Spleen (tissue), 11 donors: ENCODE data around the gene CDC42BPA. TPM values are rescaled to one million over a fixed set of nuclear protein-coding genes. Genes with fewer than 3 reads are reported as not detected.

Experiments
- DNase-seq: peaks from one replicate; pipeline ENCODE4 v3.0.0-alpha.2; 2020
- H3K27ac ChIP-seq, 8 donors: fragments of 200-600 bp; sonication (generic) in 7 of 8; 1 replicate in 4 of 8; 2 replicates in 4 of 8; pipeline versions ENCODE4 v1.5.0 to v1.8.0; 2016 to 2021; ENCODE audit warnings: inconsistent platforms in 4 of 8, mild to moderate bottlenecking in 4 of 8, moderate library complexity in 1 of 8
- H3K27me3 ChIP-seq, 7 donors: fragments of 200-600 bp; sonication (generic) in 6 of 7; replicated peaks in 1 of 7; 1 replicate in 4 of 7; 2 replicates in 3 of 7; pipeline versions ENCODE4 v1.5.0 to v1.8.0; 2016 to 2021; ENCODE audit warnings: inconsistent platforms in 3 of 7, mild to moderate bottlenecking in 1 of 7
- H3K36me3 ChIP-seq, 6 donors: fragments of 200-600 bp; sonication (generic) in 5 of 6; 1 replicate in 4 of 6; 2 replicates in 2 of 6; pipeline versions ENCODE4 v1.5.0 to v1.8.0; 2016 to 2021; ENCODE audit warnings: inconsistent platforms in 2 of 6
- H3K4me1 ChIP-seq, 6 donors: fragments of 200-600 bp; sonication (generic) in 5 of 6; 1 replicate in 3 of 6; 2 replicates in 3 of 6; pipeline versions ENCODE4 v1.5.0 to v1.8.0; 2016 to 2021; ENCODE audit warnings: inconsistent platforms in 3 of 6
- H3K4me3 ChIP-seq, 8 donors: fragments of 200-600 bp; sonication (generic) in 7 of 8; 1 replicate in 4 of 8; 2 replicates in 4 of 8; pipeline versions ENCODE4 v1.5.0 to v1.8.0; 2016 to 2021; ENCODE audit warnings: inconsistent platforms in 4 of 8, mild to moderate bottlenecking in 4 of 8, moderate library complexity in 2 of 8
- H3K9me3 ChIP-seq, 8 donors: fragments of 200-600 bp; sonication (generic) in 7 of 8; 1 replicate in 4 of 8; 2 replicates in 4 of 8; pipeline versions ENCODE4 v1.5.0 to v1.8.0; 2016 to 2021; ENCODE audit warnings: inconsistent platforms in 4 of 8
- CTCF ChIP-seq, 11 experiments: fragments of 200-600 bp in 7 of 11; fragments of 450-650 bp in 4 of 11; sonication (generic) in 4 of 11; IDR thresholded peaks in 8 of 11; conservative IDR thresholded peaks in 3 of 11; 1 replicate in 7 of 11; 2 replicates in 4 of 11; pipeline versions ENCODE4 v1.4.0 to v1.8.0; 2016 to 2021; ENCODE audit warnings: antibody characterized with exemption in 11 of 11, inconsistent platforms in 4 of 11, mild to moderate bottlenecking in 1 of 11
- POLR2A ChIP-seq, 3 donors: fragments of 450-650 bp; IDR thresholded peaks; one replicate each; pipeline ENCODE4 v1.5.1; 2017; ENCODE audit warnings: antibody characterized with exemption in 3 of 3, mild to moderate bottlenecking in 1 of 3
- POLR2AphosphoS5 ChIP-seq, 3 donors: sonication (generic); formaldehyde crosslinking; IDR thresholded peaks; one replicate each; pipeline ENCODE4 v1.5.1; 2017; ENCODE audit warnings: antibody characterized with exemption in 3 of 3
- WGBS, 5 donors: extraction: QIAGEN DNeasy Blood & Tissue Kit in 3 of 5; methylation state at CpG; one replicate each; pipeline versions ENCODE4 v1.1.5 to v1.1.7; 2013 to 2018; 5-methylcytosine and 5-hydroxymethylcytosine counted together
- intact Hi-C: fragments of 100-400 bp; cut with DNase I; formaldehyde crosslinking; loops from one replicate; pipeline ENCODE4 v1.15.0; 2023; ENCODE audit warnings: low total_unique reads
- polyA plus RNA-seq, 3 donors: library from polyadenylated mRNA; stranded (reverse); fragments of 200-250 nt; gene quantifications; one replicate each; pipeline ENCODE4 v1.2.1, GENCODE V29; 2013
- total RNA-seq, 7 donors: library from RNA; depleted of rRNA in 3 of 7; stranded (reverse); fragments of >200 nt in 3 of 7; fragmentation: NEBNext Ultra II Directional in 4 of 7; extraction: Animal tissue kit (Norgen Biotek cat#: 25700) in 4 of 7; gene quantifications; one replicate each; pipeline versions ENCODE4 v1.1.0 to v1.2.1, GENCODE V29; 2016 to 2021
- donor health status: healthy with polysubstance abuse.
- donor health status: DM: no; HTN: no; CAD: no; lungs with moderate emphysema.
- donor health status: DM: no; HTN: no; CAD: no.
- donor health status: Bipolar disorder and iron deficiency.
- donor health status: healthy.
- donor health status: DM: no; HTN: no; CAD: no.
- donor health status: DM: yes; HTN: yes; CAD: no.

CDC42BPA gene
- total and polyA plus RNA-seq, 10 donors: 1.1 to 36.4 (median 27.6) TPM

DNA sequence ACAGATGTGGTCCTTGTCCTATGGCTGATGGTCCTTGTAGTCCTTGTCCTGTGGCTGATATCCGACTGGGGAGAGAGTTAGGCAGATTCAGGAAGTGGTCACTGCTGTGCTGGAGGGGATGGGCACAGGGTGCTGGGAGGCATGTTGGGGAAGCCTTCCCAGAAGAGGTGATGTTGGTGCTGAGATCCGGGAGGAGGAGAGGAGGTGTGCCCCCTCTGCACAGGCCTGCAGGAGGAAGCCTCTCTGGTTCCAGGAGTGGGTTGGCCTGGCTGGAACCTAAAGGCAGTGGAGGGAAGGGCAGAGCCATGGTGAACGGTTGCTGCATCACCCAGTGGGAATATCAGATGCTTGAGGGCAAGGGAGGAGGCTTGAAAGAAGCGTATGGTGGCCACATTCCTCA, 363.5 kb downstream of the CDC42BPA start:
- WGBS, 5 donors: 74 to 92% (median 83%) methylated on average over 4 of the region's 4 CpGs
- Histone ChIP-seq H3K27ac (no peak overlapping the region), H3K27me3 (no peaks in the 10 kb centered on the region), H3K4me1 (peaks cover 0 to 53% (median 2%) of the 10 kb centered on the region in 6 donors), H3K36me3 (peaks cover 0 to 18% (median under 1%) of the 10 kb centered on the region in 6 donors), H3K4me3 (no peak overlapping the region), H3K9me3 (no peaks in the 10 kb centered on the region)
- DNase-seq: no peak
- TF ChIP-seq POLR2AphosphoS5 (IDR thresholded peaks at IDR 0.05): no peak
- TF ChIP-seq POLR2A (IDR thresholded peaks at IDR 0.05): no peak
- TF ChIP-seq CTCF (IDR thresholded peaks at IDR 0.05 in 8 of 11, conservative IDR thresholded peaks at IDR 0.05 in 3 of 11): no peak
- intact Hi-C loops: no loop called here

DNA sequence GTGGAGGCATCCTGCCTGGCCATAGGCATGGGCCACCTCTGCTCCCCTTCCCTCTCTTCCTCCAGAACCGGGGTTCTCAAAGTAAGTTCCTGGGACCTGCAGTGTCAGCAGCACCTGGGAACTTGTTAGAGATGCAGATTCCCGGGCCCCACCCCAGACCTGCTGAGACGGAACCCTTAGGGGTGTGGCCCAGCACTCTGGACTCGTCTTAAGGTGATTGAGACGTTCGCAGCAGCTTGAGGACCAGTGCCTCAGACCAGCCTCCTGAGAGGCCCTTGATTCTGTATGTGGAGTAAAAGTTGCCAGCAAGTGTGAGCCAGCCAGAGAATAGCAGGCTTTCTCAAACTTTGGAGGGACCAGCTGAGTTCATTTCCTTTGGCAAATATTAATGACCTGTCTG, 364.0 kb downstream of the CDC42BPA start:
- H3K27me3 ChIP-seq: no peaks in the 10 kb centered on the region
- peaks cover 0 to 23% (median 2%) of the 10 kb centered on the region in 6 donors for H3K36me3 ChIP-seq
- H3K4me1 ChIP-seq: peaks cover 0 to 58% (median 2%) of the 10 kb centered on the region in 6 donors
- no peaks in the 10 kb centered on the region for H3K9me3 ChIP-seq
- TF ChIP-seq CTCF (IDR thresholded peaks at IDR 0.05 in 8 of 11, conservative IDR thresholded peaks at IDR 0.05 in 3 of 11) (no peak), POLR2A (IDR thresholded peaks at IDR 0.05) (no peak), POLR2AphosphoS5 (IDR thresholded peaks at IDR 0.05) (no peak)
- WGBS, 5 donors: 79 to 97% (median 92%) methylated on average over 5 to 6 of the region's 6 CpGs
- intact Hi-C loops: no loop called here
- no peak overlapping the region for H3K4me3 ChIP-seq
- no peak for DNase-seq
- no peak overlapping the region for H3K27ac ChIP-seq

DNA sequence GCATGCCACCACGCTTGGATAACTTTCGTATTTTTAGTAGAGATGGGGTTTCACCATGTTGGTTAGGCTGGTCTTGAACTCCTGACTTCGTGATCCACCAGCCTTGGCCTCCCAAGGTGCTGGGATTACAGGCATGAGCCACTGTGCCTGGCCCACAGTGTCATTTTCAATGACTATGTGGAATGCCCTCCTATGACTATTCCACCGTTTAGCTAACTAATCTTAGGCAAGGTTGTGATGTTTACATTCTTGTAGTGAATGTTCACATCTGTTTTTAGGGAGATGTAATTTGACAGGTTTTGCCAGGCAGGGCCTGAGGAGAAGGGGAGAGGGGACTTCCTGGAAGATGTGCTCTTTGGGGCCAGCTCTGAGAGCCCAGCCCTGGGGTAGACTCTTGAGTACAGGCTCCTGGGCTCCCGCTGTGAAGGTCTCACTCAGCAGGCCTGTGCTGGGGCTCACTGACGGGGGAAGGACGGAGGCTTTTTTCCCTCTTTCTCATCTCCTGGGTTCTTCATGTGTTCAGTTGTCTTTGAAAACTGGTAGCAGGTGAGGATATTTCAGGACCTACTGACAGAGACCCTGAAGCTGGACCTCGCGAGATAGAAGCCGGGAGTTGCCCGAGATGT, 365.0 kb downstream of the CDC42BPA start:
- no peak for DNase-seq
- Histone ChIP-seq H3K27me3 (no peaks in the 10 kb centered on the region), H3K9me3 (peaks cover 0 to under 1% (median 0%) of the 10 kb centered on the region in 8 donors), H3K4me3 (no peak overlapping the region), H3K27ac (no peak overlapping the region), H3K36me3 (peaks cover 0 to 27% (median 2%) of the 10 kb centered on the region in 6 donors), H3K4me1 (peaks cover 0 to 49% (median 2%) of the 10 kb centered on the region in 6 donors)
- 91 to 97% (median 93%) methylated on average over 11 of the region's 11 CpGs for WGBS, 5 donors
- intact Hi-C loops: no loop called here
- TF ChIP-seq POLR2AphosphoS5 (IDR thresholded peaks at IDR 0.05) (no peak), CTCF (IDR thresholded peaks at IDR 0.05 in 8 of 11, conservative IDR thresholded peaks at IDR 0.05 in 3 of 11) (no peak), POLR2A (IDR thresholded peaks at IDR 0.05) (no peak)

- intact Hi-C loops: no loop called here
- no peak overlapping the region for H3K4me3 ChIP-seq
- H3K36me3 ChIP-seq: peaks cover 0 to 27% (median 2%) of the 10 kb centered on the region in 6 donors
- no peak overlapping the region for H3K27ac ChIP-seq
- 75 to 96% (median 85%) methylated on average over 3 of the region's 3 CpGs for WGBS, 5 donors
- peaks cover 0 to 47% (median 2%) of the 10 kb centered on the region in 6 donors for H3K4me1 ChIP-seq
- no peaks in the 10 kb centered on the region for H3K27me3 ChIP-seq
- DNase-seq: no peak
- peaks cover 0 to 8% (median 2%) of the 10 kb centered on the region in 8 donors for H3K9me3 ChIP-seq
- no peak for TF ChIP-seq POLR2A (IDR thresholded peaks at IDR 0.05)
- TF ChIP-seq CTCF (IDR thresholded peaks at IDR 0.05 in 8 of 11, conservative IDR thresholded peaks at IDR 0.05 in 3 of 11): no peak
- TF ChIP-seq POLR2AphosphoS5 (IDR thresholded peaks at IDR 0.05): no peak
These were observed 366.2 kb downstream of the CDC42BPA start for GRCh38 chr1:226952118-226952441.
